Measurements from ENCODE around the gene CARS1. TPM values are rescaled to one million over a fixed set of nuclear protein-coding genes. Genes with fewer than 3 reads are reported as not detected.

The CARS1 gene
- total RNA-seq, 1 donor from 2014 or later: 17.2 TPM

DNA sequence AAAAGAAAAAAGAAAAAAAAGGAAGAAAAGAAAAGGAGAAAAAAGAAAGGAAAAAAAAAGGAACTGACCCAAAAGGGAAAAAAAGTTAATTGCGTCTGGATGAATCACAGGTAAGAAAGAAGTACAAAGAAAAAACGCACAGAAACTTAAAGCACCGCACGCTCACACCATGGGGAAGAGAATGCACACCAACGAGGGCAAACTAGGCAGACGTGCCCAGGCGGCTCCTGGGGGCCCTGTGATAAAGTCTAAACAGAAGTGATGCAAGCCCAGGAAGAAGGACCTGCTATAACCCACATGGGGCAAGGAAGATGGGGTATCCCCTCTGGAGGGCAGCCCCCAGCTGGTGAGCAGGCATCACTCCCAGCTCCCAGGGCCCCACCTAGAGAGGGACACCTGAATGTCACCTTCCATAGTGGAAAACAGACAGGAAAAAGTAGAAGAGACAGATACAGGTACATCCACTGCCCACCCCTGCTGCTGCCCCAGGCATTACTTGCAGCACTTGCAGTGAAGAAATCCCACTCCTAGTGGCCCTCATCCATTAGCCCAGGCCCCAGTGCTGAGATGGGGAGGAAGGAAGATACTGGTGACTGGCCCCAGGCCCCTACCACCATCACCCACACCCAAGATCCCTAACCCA is 94.0 kb downstream of the CARS1 start:
- Histone ChIP-seq H3K4me2 (no peak overlapping the region), H3K79me2 (ENCODE audit: low read depth) (peaks cover 47% of the 10 kb centered on the region), H3K4me1 (no peaks in the 10 kb centered on the region), H3F3A (ENCODE audit: low read depth) (no peaks in the 10 kb centered on the region), H3K9ac (no peak overlapping the region), H4K20me1 (ENCODE audit: low read depth) (peaks cover 62% of the 10 kb centered on the region), H3K36me3 (peaks cover 5% of the 10 kb centered on the region), H2AFZ (replicated peaks) (no peak overlapping the region), H3K27ac (no peak overlapping the region), H3K9me3 (ENCODE audit: low read depth) (no peaks in the 10 kb centered on the region), H3K27me3 (no peaks in the 10 kb centered on the region), H3K4me3 (no peak overlapping the region)
- Mint-ChIP-seq H3K4me3 (no peak overlapping the region), H3K4me1 (peaks cover 2% of the 10 kb centered on the region), H3K9me3 (no peaks in the 10 kb centered on the region), H3K36me3 (peaks cover 69% of the 10 kb centered on the region), H3K27me3 (ENCODE audit: insufficient read depth, low read depth) (no peaks in the 10 kb centered on the region), H3K27ac (no peak overlapping the region)
- DNase-seq (ENCODE audit: low spot score): no peak
- no peak for TF ChIP-seq EZH2phosphoT487 (IDR thresholded peaks at IDR 0.05)
- no peak for TF ChIP-seq EZH2 (IDR thresholded peaks at IDR 0.05)
- TF ChIP-seq, protein P1, sequence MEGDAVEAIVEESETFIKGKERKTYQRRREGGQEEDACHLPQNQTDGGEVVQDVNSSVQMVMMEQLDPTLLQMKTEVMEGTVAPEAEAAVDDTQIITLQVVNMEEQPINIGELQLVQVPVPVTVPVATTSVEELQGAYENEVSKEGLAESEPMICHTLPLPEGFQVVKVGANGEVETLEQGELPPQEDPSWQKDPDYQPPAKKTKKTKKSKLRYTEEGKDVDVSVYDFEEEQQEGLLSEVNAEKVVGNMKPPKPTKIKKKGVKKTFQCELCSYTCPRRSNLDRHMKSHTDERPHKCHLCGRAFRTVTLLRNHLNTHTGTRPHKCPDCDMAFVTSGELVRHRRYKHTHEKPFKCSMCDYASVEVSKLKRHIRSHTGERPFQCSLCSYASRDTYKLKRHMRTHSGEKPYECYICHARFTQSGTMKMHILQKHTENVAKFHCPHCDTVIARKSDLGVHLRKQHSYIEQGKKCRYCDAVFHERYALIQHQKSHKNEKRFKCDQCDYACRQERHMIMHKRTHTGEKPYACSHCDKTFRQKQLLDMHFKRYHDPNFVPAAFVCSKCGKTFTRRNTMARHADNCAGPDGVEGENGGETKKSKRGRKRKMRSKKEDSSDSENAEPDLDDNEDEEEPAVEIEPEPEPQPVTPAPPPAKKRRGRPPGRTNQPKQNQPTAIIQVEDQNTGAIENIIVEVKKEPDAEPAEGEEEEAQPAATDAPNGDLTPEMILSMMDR (IDR thresholded peaks at IDR 0.05): no peak

DNA sequence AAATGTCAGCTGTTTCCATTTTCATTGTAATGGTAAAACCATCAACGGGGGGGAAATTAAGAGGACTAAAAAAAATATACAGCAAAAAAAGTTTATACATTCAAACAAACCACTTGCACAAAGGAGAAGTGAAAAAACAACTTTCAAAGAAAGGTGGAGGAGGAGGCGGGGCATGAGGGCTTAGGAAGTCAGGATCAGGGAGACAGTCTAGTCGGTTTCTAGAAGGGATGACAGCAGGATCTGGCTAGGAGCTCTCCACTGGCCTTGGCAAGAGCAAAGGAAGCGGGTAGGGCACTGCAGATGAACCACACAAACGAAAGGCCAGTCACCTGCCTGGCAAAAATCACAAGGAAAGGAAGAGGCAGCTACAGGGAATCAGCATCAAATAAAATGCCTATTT is 96.1 kb downstream of the CARS1 start:
- H3K27me3 ChIP-seq: no peaks in the 10 kb centered on the region
- H3K9me3 ChIP-seq (ENCODE audit: low read depth): no peaks in the 10 kb centered on the region
- no peak for DNase-seq (ENCODE audit: low spot score)
- H3K27ac ChIP-seq: no peak overlapping the region
- peaks cover 42% of the 10 kb centered on the region for H3K79me2 ChIP-seq (ENCODE audit: low read depth)
- no peak overlapping the region for H2AFZ ChIP-seq (replicated peaks)
- H3K27me3 Mint-ChIP-seq (ENCODE audit: insufficient read depth, low read depth): no peaks in the 10 kb centered on the region
- peaks cover 15% of the 10 kb centered on the region for H3K4me1 ChIP-seq
- peaks cover 62% of the 10 kb centered on the region for H3K36me3 Mint-ChIP-seq
- H3K4me2 ChIP-seq: no peak overlapping the region
- H3K4me3 Mint-ChIP-seq: no peak overlapping the region
- TF ChIP-seq, protein P1 (IDR thresholded peaks at IDR 0.05): no peak
- TF ChIP-seq EZH2phosphoT487 (IDR thresholded peaks at IDR 0.05): no peak
- TF ChIP-seq EZH2 (IDR thresholded peaks at IDR 0.05): no peak
- H3K4me3 ChIP-seq: no peak overlapping the region
- no peaks in the 10 kb centered on the region for H3K9me3 Mint-ChIP-seq
- H3K9ac ChIP-seq: no peak overlapping the region
- H3K27ac Mint-ChIP-seq: no peak overlapping the region
- no peaks in the 10 kb centered on the region for H3F3A ChIP-seq (ENCODE audit: low read depth)
- H4K20me1 ChIP-seq (ENCODE audit: low read depth): peaks cover 65% of the 10 kb centered on the region
- peaks cover 12% of the 10 kb centered on the region for H3K4me1 Mint-ChIP-seq
- peaks cover 8% of the 10 kb centered on the region for H3K36me3 ChIP-seq

DNA sequence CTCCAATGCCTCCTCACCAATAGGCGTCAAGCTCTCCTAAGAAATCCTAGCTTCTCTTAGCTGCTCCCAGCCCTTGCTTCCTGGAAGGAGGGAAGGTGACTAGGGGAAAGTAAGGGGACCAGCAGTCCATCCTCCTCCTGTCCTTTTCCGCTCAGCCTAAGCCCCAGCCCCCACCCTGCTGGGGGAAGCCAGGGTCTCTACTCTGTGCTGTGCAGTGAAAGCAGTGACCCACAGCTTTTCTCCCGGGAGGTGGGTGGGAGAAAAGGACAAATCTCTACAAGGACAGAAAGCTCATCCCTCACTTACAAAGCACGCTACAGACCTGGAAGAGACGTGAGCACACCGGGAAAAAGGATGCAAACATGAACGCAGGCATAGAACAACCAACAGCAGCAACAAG is 97.1 kb downstream of the CARS1 start:
- Mint-ChIP-seq H3K27me3 (ENCODE audit: insufficient read depth, low read depth) (no peaks in the 10 kb centered on the region), H3K36me3 (peaks cover 66% of the 10 kb centered on the region), H3K9me3 (no peaks in the 10 kb centered on the region), H3K4me3 (no peak overlapping the region), H3K27ac (no peak overlapping the region), H3K4me1 (peaks cover 12% of the 10 kb centered on the region)
- H3K4me2 ChIP-seq: no peak overlapping the region
- no peak for TF ChIP-seq EZH2phosphoT487 (IDR thresholded peaks at IDR 0.05)
- TF ChIP-seq EZH2 (IDR thresholded peaks at IDR 0.05): no peak
- TF ChIP-seq, protein P1 (IDR thresholded peaks at IDR 0.05): no peak
- H3K4me3 ChIP-seq: no peak overlapping the region
- H3K9me3 ChIP-seq (ENCODE audit: low read depth): no peaks in the 10 kb centered on the region
- no peak overlapping the region for H3K27ac ChIP-seq
- H3K79me2 ChIP-seq (ENCODE audit: low read depth): peaks cover 42% of the 10 kb centered on the region
- H3F3A ChIP-seq (ENCODE audit: low read depth): no peaks in the 10 kb centered on the region
- no peak overlapping the region for H2AFZ ChIP-seq (replicated peaks)
- DNase-seq (ENCODE audit: low spot score): no peak
- H3K36me3 ChIP-seq: peaks cover 8% of the 10 kb centered on the region
- no peak overlapping the region for H3K9ac ChIP-seq
- H3K27me3 ChIP-seq: no peaks in the 10 kb centered on the region
- H3K4me1 ChIP-seq: peaks cover 15% of the 10 kb centered on the region
- H4K20me1 ChIP-seq (ENCODE audit: low read depth): peaks cover 67% of the 10 kb centered on the region

Data from neural progenitor cell (in vitro differentiated cells).